Activated CD4-positive, CD25-positive, alpha-beta regulatory T cell treated with anti-CD3 and anti-CD28 coated beads, Interleukin-2, amount 50 U/mL, for 24 hours (primary cell): Measurements from ENCODE around the gene COL15A1.

Source experiments
- ATAC-seq, 2 donors: fragments of 150-1000 bp; cut with Tn5 transposase; one replicate each; pipeline ENCODE4 v1.10.0; 2021; ENCODE audit warnings: mild to moderate bottlenecking in 1 of 2, moderate library complexity in 1 of 2

COL15A1 gene

GRCh38 chr9:98974106-98974505 is 30.4 kb downstream of the COL15A1 start:
- ATAC-seq: no peak

GRCh38 chr9:98974554-98974953 is 30.8 kb downstream of the COL15A1 start:
- no peak for ATAC-seq

- peak; percentile 83 to 87 for ATAC-seq
These were observed 31.4 kb downstream of the COL15A1 start for GRCh38 chr9:98974994-98975712.

GRCh38 chr9:98975838-98976237 is 32.1 kb downstream of the COL15A1 start:
- no peak for ATAC-seq

- no peak for ATAC-seq
These were observed 33.6 kb downstream of the COL15A1 start for GRCh38 chr9:98977246-98977714.

GRCh38 chr9:98977813-98978212 is 34.1 kb downstream of the COL15A1 start:
- no peak for ATAC-seq

GRCh38 chr9:98978231-98978681 is 34.5 kb downstream of the COL15A1 start:
- ATAC-seq: no peak

- no peak for ATAC-seq
These were observed 36.6 kb downstream of the COL15A1 start for GRCh38 chr9:98980291-98980690.

GRCh38 chr9:98983295-98984268 is 39.9 kb downstream of the COL15A1 start:
- no peak for ATAC-seq

GRCh38 chr9:98985596-98985995 is 41.9 kb downstream of the COL15A1 start:
- ATAC-seq: no peak

- no peak for ATAC-seq
These were observed 43.4 kb downstream of the COL15A1 start for GRCh38 chr9:98986866-98987651.

- no peak for ATAC-seq
These were observed 45.6 kb downstream of the COL15A1 start for GRCh38 chr9:98989036-98990000.

GRCh38 chr9:98990181-98990870 is 46.6 kb downstream of the COL15A1 start:
- ATAC-seq: no peak

- no peak for ATAC-seq
These were observed 48.6 kb downstream of the COL15A1 start for GRCh38 chr9:98992107-98992884.

GRCh38 chr9:98992885-98993569 is 49.3 kb downstream of the COL15A1 start:
- peak in 1 of 2 donors; percentile 4 for ATAC-seq

GRCh38 chr9:98993570-98993945 is 49.9 kb downstream of the COL15A1 start:
- ATAC-seq: peak; percentile 77 to 86

- ATAC-seq: no peak
These were observed 50.7 kb downstream of the COL15A1 start for GRCh38 chr9:98994172-98995058.

- ATAC-seq: no peak
These were observed 51.5 kb downstream of the COL15A1 start for GRCh38 chr9:98995059-98995671.
